ENCODE results near the gene CAMTA1. TPM values are rescaled to one million over a fixed set of nuclear protein-coding genes. Genes with fewer than 3 reads are reported as not detected.
"Not testable (repeated sequence)": the region's sequence is repeated elsewhere in the genome, so short reads cannot be mapped to it uniquely, and the experiment has no call there.

CAMTA1 gene, protein sequence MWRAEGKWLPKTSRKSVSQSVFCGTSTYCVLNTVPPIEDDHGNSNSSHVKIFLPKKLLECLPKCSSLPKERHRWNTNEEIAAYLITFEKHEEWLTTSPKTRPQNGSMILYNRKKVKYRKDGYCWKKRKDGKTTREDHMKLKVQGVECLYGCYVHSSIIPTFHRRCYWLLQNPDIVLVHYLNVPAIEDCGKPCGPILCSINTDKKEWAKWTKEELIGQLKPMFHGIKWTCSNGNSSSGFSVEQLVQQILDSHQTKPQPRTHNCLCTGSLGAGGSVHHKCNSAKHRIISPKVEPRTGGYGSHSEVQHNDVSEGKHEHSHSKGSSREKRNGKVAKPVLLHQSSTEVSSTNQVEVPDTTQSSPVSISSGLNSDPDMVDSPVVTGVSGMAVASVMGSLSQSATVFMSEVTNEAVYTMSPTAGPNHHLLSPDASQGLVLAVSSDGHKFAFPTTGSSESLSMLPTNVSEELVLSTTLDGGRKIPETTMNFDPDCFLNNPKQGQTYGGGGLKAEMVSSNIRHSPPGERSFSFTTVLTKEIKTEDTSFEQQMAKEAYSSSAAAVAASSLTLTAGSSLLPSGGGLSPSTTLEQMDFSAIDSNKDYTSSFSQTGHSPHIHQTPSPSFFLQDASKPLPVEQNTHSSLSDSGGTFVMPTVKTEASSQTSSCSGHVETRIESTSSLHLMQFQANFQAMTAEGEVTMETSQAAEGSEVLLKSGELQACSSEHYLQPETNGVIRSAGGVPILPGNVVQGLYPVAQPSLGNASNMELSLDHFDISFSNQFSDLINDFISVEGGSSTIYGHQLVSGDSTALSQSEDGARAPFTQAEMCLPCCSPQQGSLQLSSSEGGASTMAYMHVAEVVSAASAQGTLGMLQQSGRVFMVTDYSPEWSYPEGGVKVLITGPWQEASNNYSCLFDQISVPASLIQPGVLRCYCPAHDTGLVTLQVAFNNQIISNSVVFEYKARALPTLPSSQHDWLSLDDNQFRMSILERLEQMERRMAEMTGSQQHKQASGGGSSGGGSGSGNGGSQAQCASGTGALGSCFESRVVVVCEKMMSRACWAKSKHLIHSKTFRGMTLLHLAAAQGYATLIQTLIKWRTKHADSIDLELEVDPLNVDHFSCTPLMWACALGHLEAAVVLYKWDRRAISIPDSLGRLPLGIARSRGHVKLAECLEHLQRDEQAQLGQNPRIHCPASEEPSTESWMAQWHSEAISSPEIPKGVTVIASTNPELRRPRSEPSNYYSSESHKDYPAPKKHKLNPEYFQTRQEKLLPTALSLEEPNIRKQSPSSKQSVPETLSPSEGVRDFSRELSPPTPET (N-terminal part only)
- total RNA-seq (2022): 50.3 and 55.1 TPM in 2 replicates
- Bru-seq, nascent RNA: percentile 49 among the genes with signal in this experiment
- BruChase-seq, experiment 1, labeled RNA remaining after a 6-hour chase: percentile 45 among the genes with signal in this experiment
- percentile 47 among the genes with signal in this experiment for BruChase-seq, experiment 2, labeled RNA remaining after a 2-hour chase
- long read RNA-seq, transcript CAMTA1-202 (5 exons, 431 nt): minor isoform, 16 of 176 reads
- long read RNA-seq, transcript CAMTA1-208 (4 exons, 567 nt): major isoform, 114 of 176 reads
- long read RNA-seq, transcript CAMTA1-213 (3 exons, 538 nt): minor isoform, 20 of 176 reads
- long read RNA-seq, transcript CAMTA1-209 (4 exons, 863 nt): minor isoform, 10 of 176 reads
- long read RNA-seq, partial matches to known transcripts: 6 of 176 reads
- long read RNA-seq, other reads (novel, unspliced or antisense): 10 of 176 reads

DNA sequence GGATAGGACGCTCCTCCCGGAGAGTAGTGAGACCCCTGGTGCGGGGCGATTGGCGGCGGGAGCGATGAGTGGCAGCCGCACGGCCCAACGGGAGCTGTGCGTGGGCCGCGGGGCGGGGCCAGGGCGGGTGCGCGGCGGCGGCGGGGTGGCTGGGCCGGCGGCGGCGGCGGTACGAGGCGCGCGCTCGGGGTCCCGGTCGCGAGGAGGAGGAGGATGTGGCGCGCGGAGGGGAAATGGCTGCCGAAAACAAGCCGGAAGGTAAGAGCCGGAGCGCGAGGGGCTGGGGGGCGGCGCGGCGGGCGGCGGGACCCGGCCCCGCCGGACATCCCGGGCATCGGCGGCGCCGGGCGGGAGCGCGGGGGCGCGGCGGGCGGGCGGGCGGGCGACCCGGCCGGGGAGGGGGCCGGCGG, at the start of gene CAMTA1:
TSS of gene CAMTA1 (plus strand) at position 137 of the 410 bp plus-strand sequence. CDS start at position 214, 77 bp downstream.
- peak within 1 kb of the TSS; percentile 88 for H3K27ac Mint-ChIP-seq (ENCODE audit: unreplicated experiment)
- H3K4me3 Mint-ChIP-seq (ENCODE audit: low read depth, unreplicated experiment): peak within 1 kb of the TSS; percentile 80
- intact Hi-C loops (cut with micrococcal nuclease; ENCODE audit: unreplicated experiment): no loop called here
- no TSS peak for BruUV-seq (replicated peaks)
- peaks cover 38% of the 10 kb centered on the region for H3K4me1 Mint-ChIP-seq (ENCODE audit: low read depth, unreplicated experiment)
- H3K27me3 Mint-ChIP-seq (ENCODE audit: unreplicated experiment): no peaks in the 10 kb centered on the region
- CTCF ChIA-PET: no interaction called here
- peaks cover 36% of the 10 kb centered on the region for H3K36me3 Mint-ChIP-seq (ENCODE audit: insufficient read depth, unreplicated experiment)
- no peaks in the 10 kb centered on the region for H3K9me3 Mint-ChIP-seq (ENCODE audit: low read depth, unreplicated experiment)
- no peak for DNase-seq
- TF ChIP-seq, protein P1, sequence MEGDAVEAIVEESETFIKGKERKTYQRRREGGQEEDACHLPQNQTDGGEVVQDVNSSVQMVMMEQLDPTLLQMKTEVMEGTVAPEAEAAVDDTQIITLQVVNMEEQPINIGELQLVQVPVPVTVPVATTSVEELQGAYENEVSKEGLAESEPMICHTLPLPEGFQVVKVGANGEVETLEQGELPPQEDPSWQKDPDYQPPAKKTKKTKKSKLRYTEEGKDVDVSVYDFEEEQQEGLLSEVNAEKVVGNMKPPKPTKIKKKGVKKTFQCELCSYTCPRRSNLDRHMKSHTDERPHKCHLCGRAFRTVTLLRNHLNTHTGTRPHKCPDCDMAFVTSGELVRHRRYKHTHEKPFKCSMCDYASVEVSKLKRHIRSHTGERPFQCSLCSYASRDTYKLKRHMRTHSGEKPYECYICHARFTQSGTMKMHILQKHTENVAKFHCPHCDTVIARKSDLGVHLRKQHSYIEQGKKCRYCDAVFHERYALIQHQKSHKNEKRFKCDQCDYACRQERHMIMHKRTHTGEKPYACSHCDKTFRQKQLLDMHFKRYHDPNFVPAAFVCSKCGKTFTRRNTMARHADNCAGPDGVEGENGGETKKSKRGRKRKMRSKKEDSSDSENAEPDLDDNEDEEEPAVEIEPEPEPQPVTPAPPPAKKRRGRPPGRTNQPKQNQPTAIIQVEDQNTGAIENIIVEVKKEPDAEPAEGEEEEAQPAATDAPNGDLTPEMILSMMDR (IDR thresholded peaks at IDR 0.05; ENCODE audit: unreplicated experiment): no peak

DNA sequence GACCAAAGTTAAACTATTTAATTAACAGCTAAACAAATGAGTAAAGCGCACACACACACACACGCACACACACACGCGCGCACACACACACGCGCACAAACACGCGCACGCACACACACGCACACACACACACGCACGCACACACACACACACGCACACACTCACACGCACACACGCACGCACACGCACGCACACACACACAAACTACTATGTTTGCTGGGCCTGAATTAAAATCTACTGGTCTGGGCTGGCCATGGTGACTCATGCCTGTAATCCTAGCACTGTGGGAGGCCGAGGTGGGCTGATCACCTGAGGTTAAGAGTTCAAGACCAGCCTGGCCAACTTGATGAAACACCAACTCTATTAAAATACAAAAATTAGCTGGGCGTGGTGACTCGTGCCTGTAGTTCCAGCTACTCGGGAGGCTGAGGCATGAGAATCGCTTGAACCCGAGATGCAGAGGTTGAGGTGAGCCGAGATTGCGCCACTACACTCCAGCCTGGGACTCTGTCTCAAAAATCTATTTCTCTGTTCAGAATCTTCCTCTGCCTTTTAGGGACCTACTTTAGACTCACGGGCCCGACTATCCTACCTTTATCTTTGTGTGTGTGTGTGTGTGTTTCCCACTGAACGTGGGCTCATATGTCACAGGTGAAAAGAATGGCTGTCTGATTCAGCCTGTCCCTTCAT, 46.1 kb upstream of the CAMTA1 start:
- intact Hi-C loops (cut with micrococcal nuclease; ENCODE audit: unreplicated experiment): no loop called here
- H3K27ac Mint-ChIP-seq (ENCODE audit: unreplicated experiment): no peak overlapping the region
- TF ChIP-seq, protein P1 (IDR thresholded peaks at IDR 0.05; ENCODE audit: unreplicated experiment): no peak
- CTCF ChIA-PET: no interaction called here
- peaks cover 10% of the 10 kb centered on the region for H3K36me3 Mint-ChIP-seq (ENCODE audit: insufficient read depth, unreplicated experiment)
- DNase-seq: no peak
- H3K9me3 Mint-ChIP-seq (ENCODE audit: low read depth, unreplicated experiment): no peaks in the 10 kb centered on the region
- H3K27me3 Mint-ChIP-seq (ENCODE audit: unreplicated experiment): peaks cover 21% of the 10 kb centered on the region
- BruUV-seq (replicated peaks): no TSS peak
- H3K4me1 Mint-ChIP-seq (ENCODE audit: low read depth, unreplicated experiment): peaks cover 11% of the 10 kb centered on the region
- no peak overlapping the region for H3K4me3 Mint-ChIP-seq (ENCODE audit: low read depth, unreplicated experiment)

DNA sequence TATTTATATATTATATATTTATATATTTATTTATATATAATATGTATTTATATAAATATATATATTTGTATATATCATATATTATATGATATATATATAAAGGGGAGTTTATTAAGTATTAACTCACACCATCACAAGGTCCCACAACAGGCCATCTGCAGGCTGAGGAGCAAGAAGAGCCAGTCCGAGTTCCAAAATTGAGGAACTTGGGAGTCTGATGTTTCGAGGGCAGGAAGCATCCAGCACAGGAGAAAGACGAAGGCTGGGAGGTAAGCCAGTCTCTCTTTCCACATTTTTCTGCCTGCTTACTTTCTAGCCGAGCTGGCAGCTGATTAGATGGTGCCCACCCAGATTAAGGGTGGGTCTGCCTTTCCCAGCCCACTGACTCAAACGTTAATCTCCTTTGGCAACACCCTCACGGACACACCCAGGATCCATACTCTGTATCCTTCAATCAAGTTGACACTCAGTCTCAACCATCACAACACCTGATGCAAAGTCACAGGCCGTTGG, 42.5 kb upstream of the CAMTA1 start:
- intact Hi-C loops (cut with micrococcal nuclease; ENCODE audit: unreplicated experiment); H3K4me3 Mint-ChIP-seq (ENCODE audit: low read depth, unreplicated experiment); DNase-seq; BruUV-seq (replicated peaks); CTCF ChIA-PET; H3K9me3 Mint-ChIP-seq (ENCODE audit: low read depth, unreplicated experiment): not testable (repeated sequence)
- peak overlapping the region; percentile 33 for H3K27ac Mint-ChIP-seq (ENCODE audit: unreplicated experiment)
- H3K4me1 Mint-ChIP-seq (ENCODE audit: low read depth, unreplicated experiment): peaks cover 11% of the 10 kb centered on the region
- peaks cover 17% of the 10 kb centered on the region for H3K27me3 Mint-ChIP-seq (ENCODE audit: unreplicated experiment)
- H3K36me3 Mint-ChIP-seq (ENCODE audit: insufficient read depth, unreplicated experiment): peaks cover 10% of the 10 kb centered on the region
